Measurements from ENCODE around the gene PSMA3. TPM values are rescaled to one million over a fixed set of nuclear protein-coding genes. Genes with fewer than 3 reads are reported as not detected.

PSMA3 gene
- total and polyA plus RNA-seq, 2 of the 8 experiments (the other 6 are each of a cell fraction or from before 2014, with no cell fraction given), result 285 to 507 TPM

DNA sequence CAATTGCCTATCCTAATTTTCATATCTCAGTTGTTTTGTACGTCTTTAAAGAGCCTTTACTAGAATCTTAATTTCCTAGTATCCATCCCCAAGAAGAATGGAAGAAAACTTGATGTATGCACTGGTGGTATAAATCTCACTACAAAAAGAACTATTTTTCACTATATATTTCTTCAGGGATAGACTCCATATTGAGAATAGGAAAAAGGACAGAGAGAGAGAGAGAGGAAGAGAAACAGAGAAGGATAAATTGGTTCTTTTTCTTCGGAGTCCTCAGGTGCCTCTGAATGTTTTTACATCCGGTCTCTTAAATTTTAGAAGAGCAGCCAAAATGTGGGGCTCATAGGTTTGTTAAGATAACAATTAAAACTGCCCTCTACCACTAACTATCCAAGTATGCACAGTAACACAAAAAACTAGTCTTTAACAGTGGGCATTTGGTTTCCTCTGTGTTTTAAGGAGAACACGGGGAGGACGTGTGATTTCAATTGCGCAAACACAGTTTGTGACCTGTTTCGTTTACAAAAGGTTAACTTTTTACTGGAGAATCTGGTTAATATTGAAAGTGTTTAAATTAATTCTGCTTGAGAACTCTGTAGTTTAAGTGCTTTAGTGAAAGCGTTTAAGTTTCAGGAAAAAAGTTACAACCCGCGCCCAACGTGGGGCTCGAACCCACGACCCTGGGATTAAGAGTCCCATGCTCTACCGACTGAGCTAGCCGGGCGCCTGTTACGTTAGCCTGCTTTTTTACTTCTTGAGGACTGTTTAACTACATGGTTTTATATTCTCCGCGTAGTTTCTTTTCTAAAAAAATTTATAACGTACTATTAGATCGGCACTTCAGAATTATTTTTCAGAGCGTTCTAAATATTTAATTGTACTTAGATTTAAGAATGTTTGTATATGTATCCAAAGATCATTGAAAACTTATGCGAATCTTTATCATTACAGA is 5.1 kb upstream of the PSMA3 start:
- peak; percentile 48 for FAIRE-seq
- POLR2A ChIA-PET (ENCODE audit: partially characterized antibody), result interaction anchor here (0.6 to 1.2 kb wide), 4 partner anchors 12 to 59 kb away, joined by 3 to 4 read pairs (median 3); partner anchors contain the start of gene ARID4A
- H3K9me3 ChIP-seq (ENCODE audit: insufficient read depth in 2 of 2, low read depth in 1 of 2, low read length in 1 of 2), result no peaks in the 10 kb centered on the region
- TF ChIP-seq TBP (IDR thresholded peaks at IDR 0.05; ENCODE audit: low read depth, low read length) (peak; percentile 99), POLR2A (IDR thresholded peaks at IDR 0.05; ENCODE audit: control extremely low read depth in 1 of 2, low read depth in 2 of 2, low read length in 2 of 2) (no peak), CTBP2 (IDR thresholded peaks at IDR 0.05; ENCODE audit: borderline replicate concordance, insufficient read depth, insufficient read length, low read length) (no peak), TEAD4 (IDR thresholded peaks at IDR 0.05; ENCODE audit: low read depth, low read length) (0 out of 2 replicates have a peak, but pooled peaks have one; percentile 51), YY1 (IDR thresholded peaks at IDR 0.05; ENCODE audit: low read depth, low read length) (0 out of 2 replicates have a peak, but pooled peaks have one; percentile 14), POU5F1 (IDR thresholded peaks at IDR 0.05; ENCODE audit: low read depth, low read length) (0 out of 2 replicates have a peak, but pooled peaks have one; percentile 15)
- TF ChIP-seq, protein P1, sequence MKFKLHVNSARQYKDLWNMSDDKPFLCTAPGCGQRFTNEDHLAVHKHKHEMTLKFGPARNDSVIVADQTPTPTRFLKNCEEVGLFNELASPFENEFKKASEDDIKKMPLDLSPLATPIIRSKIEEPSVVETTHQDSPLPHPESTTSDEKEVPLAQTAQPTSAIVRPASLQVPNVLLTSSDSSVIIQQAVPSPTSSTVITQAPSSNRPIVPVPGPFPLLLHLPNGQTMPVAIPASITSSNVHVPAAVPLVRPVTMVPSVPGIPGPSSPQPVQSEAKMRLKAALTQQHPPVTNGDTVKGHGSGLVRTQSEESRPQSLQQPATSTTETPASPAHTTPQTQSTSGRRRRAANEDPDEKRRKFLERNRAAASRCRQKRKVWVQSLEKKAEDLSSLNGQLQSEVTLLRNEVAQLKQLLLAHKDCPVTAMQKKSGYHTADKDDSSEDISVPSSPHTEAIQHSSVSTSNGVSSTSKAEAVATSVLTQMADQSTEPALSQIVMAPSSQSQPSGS (IDR thresholded peaks at IDR 0.05; ENCODE audit: low read length), result peak; percentile 67; the same call in 1 of the 2 replicates
- TF ChIP-seq, protein P2, sequence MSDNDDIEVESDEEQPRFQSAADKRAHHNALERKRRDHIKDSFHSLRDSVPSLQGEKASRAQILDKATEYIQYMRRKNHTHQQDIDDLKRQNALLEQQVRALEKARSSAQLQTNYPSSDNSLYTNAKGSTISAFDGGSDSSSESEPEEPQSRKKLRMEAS (IDR thresholded peaks at IDR 0.05), result no peak

More for the DNA sequence above, 5.1 kb upstream of the PSMA3 start:
- WGBS, 2 experiments (ENCODE audit: extremely low coverage in 1 of 2, insufficient coverage in 1 of 2, insufficient read length in 1 of 2, insufficient replicate concordance in 2 of 2, low coverage in 1 of 2, low lambda C conversion rate in 2 of 2, missing lambda C conversion rate in 1 of 2), result 20% methylated on average over 23 of the region's 23 CpGs; no CpG with 5 or more reads in 1 of the 2 experiments
- H2AFZ ChIP-seq (ENCODE audit: low read length), result peak overlapping the region; percentile 88
- H4K20me1 ChIP-seq (replicated peaks in 1 of 2; ENCODE audit: control insufficient read depth in 1 of 2, insufficient read depth in 2 of 2, low read length in 2 of 2), result no peaks in the 10 kb centered on the region
- no peak overlapping the region for H3K23ac ChIP-seq (ENCODE audit: insufficient read length)
- H3K4me1 ChIP-seq (replicated peaks in 1 of 4; ENCODE audit: control insufficient read depth in 3 of 4, insufficient read depth in 4 of 4, low read length in 3 of 4), result peaks cover 0 to 6% (median under 1%) of the 10 kb centered on the region in 4 experiments; a peak in 3 of 7 replicates
- no peak overlapping the region for H3K27ac ChIP-seq (ENCODE audit: low read depth, low read length)
- no peak overlapping the region for H3K14ac ChIP-seq (ENCODE audit: insufficient read length)
- H2AK5ac ChIP-seq (ENCODE audit: low read depth, low read length), result 0 out of 2 replicates have a peak overlapping the region, but pooled peaks have one; percentile 54
- H2BK120ac ChIP-seq (replicated peaks; ENCODE audit: low read depth, low read length), result no peak overlapping the region
- no peak overlapping the region for H4K8ac ChIP-seq (ENCODE audit: extremely low read depth, insufficient read depth, low read length)
- no peak overlapping the region for H4K5ac ChIP-seq (ENCODE audit: insufficient read length, low read depth, low read length)
- H3K56ac ChIP-seq (replicated peaks; ENCODE audit: insufficient read length, low read depth, low read length), result no peak overlapping the region
- H2BK20ac ChIP-seq (ENCODE audit: low read length), result no peak overlapping the region
- H2BK15ac ChIP-seq (ENCODE audit: low read length), result peak overlapping the region; percentile 92; the same call in 1 of the 2 replicates
- H3K79me1 ChIP-seq (ENCODE audit: low read depth, low read length), result no peaks in the 10 kb centered on the region
- peak; percentile 29 to 86 for DNase-seq (ENCODE audit: low read depth in 1 of 2, low spot score in 2 of 2)
- no peak overlapping the region for H3K4ac ChIP-seq (replicated peaks; ENCODE audit: insufficient read length, low read depth, low read length)
- H3K9ac ChIP-seq (replicated peaks in 1 of 4; ENCODE audit: extremely low read depth in 1 of 4, low read depth in 3 of 4, low read length in 3 of 4), result peak overlapping the region in 1 of 4 experiments; percentile 14; a peak in 2 of 7 replicates
- peak overlapping the region; percentile 71 to 91 for H3K4me2 ChIP-seq (ENCODE audit: insufficient read depth in 1 of 2, low read depth in 2 of 2, low read length in 2 of 2)
- CTCF ChIA-PET (ENCODE audit: partially characterized antibody), result no interaction called here
- peak overlapping the region; percentile 99 for H2BK12ac ChIP-seq (ENCODE audit: low read depth, low read length)
- peak overlapping the region; percentile 86 to 97 (median 94) for H3K4me3 ChIP-seq (ENCODE audit: extremely low read depth in 1 of 4, insufficient read depth in 2 of 4, low read depth in 3 of 4, low read length in 4 of 4)
- peak overlapping the region; percentile 78; the same call in 1 of the 2 replicates for H3K18ac ChIP-seq (ENCODE audit: extremely low read depth, low read length)
- no peaks in the 10 kb centered on the region for H3K27me3 ChIP-seq (replicated peaks in 1 of 4; ENCODE audit: control insufficient read depth in 3 of 4, extremely low read depth in 1 of 4, insufficient read depth in 3 of 4, low read length in 3 of 4)
- H3K23me2 ChIP-seq (ENCODE audit: low read depth, low read length), result peaks cover 4% of the 10 kb centered on the region
- 0 out of 2 replicates have a peak overlapping the region, but pooled peaks have one; percentile 85 for H2BK5ac ChIP-seq (ENCODE audit: low read depth, low read length)
- no peak overlapping the region for H4K91ac ChIP-seq (replicated peaks; ENCODE audit: insufficient read length, low read length)
- H3K79me2 ChIP-seq (ENCODE audit: control insufficient read depth in 1 of 2, insufficient read depth in 2 of 2, low read length in 2 of 2), result no peaks in the 10 kb centered on the region
- no peaks in the 10 kb centered on the region for H3K36me3 ChIP-seq (ENCODE audit: control insufficient read depth in 2 of 4, insufficient read depth in 4 of 4, low read length in 3 of 4)
